GM19099 (cell line): ENCODE measurements around the gene MSL3B.

Experiments used
- POLR2A ChIP-seq: IDR thresholded peaks from 3 replicates; pipeline ENCODE4 v1.6.1; 2011; ENCODE audit warnings: low read depth; ENCODE audit not compliant: insufficient read length; ENCODE audit errors: extremely low read depth

Gene MSL3B

DNA sequence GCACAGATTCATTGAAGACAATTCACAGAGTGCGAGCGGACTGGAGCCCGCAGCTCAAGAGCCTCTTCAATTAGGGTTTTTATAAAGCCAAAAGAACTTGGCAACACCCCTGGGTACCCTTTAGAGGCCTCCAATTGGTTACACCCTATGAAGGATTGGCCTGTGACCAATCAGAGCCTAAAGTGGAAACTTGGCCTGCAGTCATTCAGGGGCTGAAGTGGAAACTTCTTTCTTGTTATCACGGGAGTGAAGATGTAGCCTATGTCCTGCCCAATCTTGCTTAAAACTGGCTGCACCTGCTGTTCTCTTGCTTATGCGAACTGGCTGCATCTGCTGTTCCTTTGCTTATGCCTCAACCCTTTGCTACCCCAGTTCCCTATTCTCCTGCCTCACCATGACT lies 12.0 kb downstream of the MSL3B start:
- TF ChIP-seq POLR2A: no peak

DNA sequence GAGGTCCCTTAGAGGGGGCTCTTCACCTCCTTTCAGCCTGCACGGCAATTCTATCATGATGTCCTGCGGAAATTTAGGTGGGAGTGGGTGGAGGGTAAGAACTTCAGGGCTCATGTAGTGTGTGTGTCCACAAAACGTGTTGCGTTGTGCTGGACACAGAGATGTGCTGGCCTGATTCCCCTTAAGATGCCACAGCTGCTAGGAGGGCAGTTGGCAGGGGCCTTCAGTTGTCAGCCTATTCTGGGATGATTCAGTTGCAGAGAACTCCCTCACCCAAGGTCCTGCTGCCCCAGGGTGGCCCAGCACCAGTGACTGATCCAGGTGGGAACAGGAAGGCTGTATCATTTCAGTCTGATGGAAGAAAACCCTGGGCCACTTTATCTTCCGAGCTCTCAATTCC lies 12.8 kb downstream of the MSL3B start:
- no peak for TF ChIP-seq POLR2A

DNA sequence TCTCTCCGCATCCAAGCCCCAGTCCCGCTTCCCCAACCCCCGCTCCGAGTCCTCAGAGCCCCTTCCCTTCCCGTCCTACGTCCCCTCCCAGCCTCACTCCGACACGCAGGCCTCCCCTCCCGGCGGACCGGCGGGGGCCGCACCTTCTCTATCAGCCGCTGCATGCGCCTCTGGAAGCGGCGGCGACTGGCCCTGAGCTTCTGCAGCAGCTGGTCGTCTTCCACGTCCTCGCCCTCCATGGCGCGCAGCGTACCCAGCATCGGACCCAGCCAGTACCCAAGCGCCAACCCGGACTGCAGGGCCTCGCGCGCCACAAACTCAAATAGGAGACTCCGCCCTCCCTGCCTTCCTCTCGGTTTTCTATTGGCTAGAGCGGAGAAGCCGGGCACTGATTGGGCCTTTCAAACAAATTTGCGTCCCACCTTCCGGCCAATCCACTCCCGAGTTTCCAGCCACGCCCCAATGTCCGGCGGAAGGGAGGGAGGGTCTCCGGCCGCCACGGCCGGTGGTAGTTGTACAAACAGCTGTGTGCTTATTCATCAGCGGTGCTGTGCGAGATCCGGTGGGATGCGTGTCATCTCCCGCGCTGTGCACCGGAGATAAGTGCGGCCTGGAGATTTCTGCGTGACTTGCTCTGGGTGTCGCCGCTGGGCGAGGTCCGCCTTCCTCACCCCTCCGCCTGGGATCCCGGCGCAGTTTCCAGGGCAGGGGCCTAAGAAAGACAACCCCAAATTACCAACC lies 13.8 kb downstream of the MSL3B start, which contains the start of gene HJURP:
Gene HJURP (minus strand): TSS at position 295 of the 741 bp plus-strand sequence. CDS start 35 bp downstream, at position 260.
- peak; percentile 92 for TF ChIP-seq POLR2A

DNA sequence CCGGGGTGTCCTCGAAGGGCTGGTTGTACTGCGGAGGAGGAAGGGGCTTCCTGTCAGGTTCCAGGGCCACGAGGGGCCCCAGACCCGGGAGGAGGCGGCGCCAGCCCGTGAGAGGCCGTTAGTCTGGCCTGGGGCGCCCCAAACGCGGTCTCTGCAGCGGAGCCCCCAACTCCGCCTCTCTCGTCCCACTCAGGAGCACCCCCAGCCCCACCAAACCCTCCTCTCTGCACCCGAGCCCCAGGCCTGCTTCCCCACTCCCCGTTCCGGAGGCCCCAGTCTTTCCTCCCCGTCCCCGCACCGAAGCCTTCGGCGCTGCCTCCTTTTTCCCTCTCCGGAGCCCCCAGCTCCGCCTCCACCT lies 14.3 kb downstream of the MSL3B start:
- TF ChIP-seq POLR2A: no peak

DNA sequence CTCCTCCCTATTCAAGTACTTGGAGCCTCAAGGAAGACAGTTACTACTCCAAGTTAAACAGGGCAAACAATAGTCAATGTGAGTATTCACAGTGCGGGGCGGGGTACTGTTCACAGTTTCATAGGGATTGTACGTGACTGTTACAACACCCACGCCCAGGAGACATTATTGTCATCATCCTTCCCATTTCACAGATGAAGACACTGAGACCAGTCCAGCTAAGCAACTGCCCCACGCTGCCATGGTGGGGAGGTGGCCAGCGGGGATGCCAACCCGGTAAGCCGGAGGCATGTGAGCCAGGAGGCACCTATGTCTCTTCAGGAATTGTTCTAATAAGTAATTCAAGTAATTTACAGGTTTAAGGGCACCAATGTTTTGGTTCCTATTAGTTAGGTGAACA lies 14.8 kb downstream of the MSL3B start:
- TF ChIP-seq POLR2A: no peak

DNA sequence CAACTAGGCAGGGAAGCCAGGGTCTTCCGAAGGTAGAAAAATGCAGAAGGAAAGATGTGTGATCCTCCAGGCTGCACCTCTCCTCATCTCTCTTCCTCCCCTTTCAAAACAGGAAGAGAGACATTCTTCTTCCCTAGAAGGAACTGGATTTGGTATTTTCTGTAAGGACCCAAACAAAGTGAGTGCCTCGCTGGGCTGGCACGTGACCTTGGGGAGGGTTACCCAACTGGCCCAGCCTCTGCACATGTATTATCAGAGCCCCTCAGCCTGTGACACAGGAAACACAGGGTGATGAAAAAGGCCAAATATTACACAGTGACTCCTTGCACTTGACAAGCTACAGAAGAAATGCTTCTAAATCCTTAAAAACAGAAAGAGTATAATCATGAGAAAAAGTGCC lies 16.1 kb downstream of the MSL3B start:
- TF ChIP-seq POLR2A: no peak

DNA sequence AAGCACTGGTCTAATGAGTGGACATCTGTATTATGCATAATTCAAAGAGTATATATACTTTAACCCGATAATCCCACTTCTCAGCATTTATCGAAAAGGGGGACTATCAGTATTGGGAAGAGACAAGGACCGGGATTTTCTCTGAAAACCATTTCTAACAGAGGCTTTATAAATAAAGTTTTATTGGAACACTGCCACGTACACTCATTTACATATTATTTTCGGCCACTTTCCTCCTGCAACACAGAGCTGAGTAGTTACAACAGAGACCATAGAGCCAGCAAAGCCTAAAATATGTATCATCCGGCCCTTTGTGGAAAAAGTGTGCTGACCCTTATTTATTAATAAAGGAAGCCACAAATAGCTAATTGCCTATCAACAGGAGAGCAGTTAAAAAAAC lies 17.0 kb downstream of the MSL3B start:
- no peak for TF ChIP-seq POLR2A

DNA sequence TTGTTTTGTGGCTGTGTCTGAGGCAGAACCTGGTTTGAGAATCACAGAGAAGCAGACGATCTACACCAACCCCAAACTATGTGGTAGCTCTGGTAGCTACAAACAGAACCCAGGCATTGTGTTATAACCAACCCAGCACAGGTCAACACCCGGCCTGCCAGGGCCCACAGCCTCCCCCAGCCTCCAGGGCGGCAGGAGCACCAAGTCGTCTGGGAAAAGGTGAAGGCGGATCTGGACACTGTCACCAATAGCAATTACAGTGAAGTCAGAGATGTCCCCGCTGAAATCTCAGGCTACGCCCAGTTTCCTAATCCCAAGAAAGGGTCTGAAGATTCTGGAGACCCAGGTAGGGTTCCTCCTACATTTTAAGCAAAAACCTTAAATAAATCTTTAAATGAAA lies 17.4 kb downstream of the MSL3B start:
- TF ChIP-seq POLR2A: no peak

DNA sequence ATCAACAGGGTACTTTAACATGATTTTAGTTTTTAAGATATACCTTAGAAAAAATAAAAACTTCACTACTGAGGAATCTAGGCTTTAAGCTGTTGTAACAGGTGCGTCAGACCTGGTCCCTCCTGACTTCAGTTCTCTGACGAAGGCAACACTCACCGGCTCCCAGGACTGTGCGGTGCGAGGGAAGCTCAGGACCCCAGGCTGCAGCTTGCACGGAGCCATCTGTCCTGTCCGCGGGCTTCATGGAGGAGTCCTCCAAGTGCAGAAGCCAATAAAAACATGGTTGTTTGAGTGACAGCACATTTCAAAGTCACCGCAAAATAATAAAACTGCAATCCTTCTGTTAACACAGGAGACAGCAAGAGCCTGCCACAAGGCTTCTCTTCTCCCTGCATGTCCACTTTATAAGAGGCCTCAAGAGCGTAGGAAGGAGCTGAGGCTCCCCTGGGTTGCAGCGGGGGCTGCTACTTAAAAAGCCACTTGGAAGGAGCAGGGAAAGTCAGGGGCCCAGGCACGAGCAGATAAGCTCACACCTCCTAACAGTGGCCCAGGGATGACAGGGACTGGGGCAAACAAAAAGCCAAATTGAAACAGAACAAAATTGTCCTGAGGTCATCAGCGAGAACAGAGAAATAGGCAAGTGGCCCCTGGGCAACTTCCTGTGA lies 18.4 kb downstream of the MSL3B start:
- TF ChIP-seq POLR2A: no peak

DNA sequence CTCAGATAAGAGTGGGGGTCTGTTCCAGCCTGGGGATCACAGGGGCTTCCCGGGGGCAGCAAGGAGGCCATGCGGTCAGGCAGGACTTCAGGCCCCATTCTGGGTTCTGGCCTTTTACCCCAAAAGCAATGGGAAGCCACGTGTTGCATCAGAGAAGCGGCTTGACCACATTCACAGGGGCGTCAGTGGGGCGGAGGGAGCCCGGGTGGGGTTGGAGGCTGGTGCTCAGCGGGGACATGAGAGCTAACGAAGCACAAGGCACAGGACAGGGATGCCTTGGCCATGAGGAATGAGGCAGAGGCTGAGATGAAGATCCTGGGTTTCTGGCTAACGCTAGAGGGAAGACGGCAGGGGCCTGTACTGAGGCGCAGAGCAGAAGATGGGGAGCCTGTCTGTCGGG lies 19.9 kb downstream of the MSL3B start:
- TF ChIP-seq POLR2A: no peak

DNA sequence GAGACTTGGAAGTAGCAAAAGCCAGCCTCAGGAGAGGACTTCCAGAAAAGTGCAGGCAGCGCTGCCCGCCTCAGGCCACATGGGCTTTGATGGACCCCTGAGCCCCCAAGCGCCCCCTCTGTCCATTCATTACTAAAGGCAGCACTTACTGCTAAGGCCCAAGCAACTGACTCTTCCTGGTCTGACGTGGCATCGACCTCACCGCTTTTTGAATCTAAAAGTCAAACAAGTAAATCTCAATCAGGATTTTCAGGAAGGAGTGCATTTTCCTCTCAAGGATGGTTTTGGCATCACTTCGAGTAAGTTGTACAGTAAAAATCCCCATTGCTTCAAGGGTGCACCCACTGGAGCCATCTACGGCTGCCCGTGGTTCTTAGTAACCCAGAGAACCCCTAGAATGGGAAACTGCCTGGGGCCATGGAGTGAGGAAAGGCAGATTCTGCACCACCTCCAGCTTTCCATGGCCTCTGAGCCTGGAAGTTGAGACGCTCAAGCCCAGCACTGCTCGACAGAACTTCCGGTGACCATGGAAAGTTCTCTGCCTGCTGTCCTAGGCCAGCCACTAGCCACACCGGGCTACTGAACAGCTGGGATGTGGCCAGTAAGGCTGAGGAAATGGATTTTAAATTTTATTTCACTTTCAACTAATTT lies 20.8 kb downstream of the MSL3B start:
- TF ChIP-seq POLR2A: no peak

DNA sequence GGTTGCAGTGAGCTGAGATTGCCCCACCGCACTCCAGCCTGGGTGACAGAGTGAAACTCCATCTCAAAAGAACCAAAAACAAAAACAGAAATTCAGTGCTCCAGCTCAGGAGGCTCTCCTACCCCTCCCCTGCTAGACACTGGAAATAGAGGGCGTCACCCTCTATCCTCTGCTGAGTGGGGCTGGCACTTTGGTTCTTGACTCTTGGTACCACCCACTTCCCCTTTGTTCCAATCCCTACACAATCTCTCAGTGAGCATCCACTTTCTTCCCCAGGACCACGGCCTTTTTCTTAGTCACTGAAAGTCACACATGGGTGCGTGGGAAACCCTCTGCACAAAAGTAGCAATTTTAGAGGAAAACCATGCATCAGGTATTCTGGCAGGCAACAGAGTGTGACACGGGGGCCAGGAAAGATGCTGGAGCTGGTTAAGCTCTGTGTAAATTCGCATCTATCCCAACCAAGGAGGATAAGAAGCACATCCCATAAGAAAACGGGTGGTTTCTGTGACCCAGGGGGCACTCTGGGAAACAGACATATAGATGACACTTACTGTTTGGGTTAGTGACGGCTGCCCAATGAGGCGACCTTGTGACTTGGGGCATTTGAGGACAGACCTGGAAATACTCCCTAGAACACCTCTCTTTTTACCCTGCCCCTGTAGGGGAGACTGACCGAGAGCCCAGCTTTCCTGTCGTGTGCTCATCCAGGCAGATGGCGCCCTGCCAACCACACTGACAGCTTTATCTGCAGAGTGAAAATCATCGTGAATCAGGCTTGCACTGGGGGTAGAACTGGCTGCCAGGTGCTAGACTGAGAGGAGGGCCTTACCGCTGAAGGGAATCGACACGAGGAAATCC lies 21.6 kb downstream of the MSL3B start:
- no peak for TF ChIP-seq POLR2A

DNA sequence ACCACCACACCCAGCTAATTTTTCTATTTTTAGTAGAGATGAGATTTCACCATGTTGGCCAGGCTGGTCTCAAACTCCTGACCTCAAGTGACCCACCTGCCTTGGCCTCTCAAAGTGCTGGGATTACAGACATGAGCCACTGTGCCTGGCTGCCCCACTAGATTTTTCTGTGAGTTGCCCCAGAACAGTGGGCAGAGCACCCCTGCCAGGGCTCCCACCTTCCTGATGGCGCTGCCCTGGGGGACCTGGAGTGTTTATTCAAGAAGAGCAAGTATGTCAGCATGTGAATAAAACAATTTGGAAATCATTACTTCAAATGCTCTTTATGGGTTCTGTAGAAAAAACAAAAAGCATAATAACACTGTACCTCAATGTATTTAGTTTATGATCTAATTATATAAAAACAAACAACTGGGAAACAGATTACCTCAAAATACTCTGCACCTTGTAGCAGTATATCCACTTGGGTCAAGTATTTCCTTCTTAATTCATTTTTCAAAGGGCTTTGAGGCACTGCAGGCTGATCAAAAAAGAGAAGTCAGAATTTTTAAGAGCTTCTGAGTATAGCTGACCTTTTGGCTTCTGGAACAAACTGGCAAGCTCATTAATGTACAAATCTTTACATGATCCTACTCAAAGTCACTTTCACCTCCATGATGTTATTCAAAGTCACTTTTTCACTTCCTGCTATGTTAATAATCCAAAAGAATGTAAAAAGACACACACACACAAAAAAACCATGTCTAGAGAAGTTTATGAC lies 22.7 kb downstream of the MSL3B start:
- TF ChIP-seq POLR2A: no peak

DNA sequence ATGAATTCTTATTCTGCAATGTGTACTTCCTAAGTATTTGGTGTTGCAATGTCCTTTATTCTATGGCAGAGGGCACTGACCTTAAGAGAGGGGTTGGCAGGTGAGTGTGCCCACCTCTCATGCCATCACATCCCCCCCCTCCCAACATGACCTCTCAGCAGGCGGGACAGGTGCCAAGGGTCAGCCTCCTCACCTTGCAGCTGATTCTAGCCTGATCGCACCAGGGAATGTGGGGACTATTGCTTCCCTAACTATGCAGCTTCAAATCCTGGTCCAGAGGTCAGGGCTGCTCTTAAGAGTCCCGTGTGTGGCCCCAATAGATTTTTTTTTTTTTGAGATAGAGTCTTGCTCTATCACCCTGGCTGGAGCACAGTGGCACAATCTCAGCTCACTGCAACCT lies 23.4 kb downstream of the MSL3B start:
- no peak for TF ChIP-seq POLR2A

DNA sequence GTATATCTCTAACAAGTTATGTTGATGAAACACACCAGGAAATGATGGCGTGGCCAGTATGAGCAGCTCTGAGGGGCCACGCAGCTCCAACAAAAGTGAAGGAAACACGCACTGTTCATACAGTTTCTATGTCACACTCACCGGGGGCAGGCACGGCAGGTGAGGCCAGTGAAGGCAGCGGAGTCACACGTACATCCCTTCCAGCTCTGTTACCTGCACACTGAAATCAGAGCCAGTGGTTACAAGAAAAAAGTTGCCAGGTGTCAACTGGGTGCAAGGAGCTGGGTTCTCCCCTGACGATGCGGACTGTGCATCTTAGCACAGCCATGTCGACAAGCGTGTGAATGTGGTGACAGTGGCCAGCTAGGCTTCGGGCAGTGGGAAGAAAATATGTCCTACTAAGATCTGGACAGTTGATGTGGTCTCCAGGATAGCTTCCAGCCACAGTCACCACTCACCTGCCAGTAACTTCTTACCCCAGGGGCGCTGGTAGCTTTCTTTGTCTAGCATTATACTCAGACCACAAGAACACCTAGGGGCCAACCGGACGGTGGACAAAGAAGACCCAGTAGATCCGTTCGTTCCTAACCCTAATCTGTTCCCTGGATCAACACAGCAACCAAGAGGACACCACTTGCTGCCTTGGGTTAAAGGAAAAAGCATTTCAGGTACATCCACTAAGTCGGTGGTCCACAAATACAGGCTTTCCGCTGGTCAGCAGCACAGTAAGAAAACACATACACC lies 23.9 kb downstream of the MSL3B start:
- TF ChIP-seq POLR2A: no peak

DNA sequence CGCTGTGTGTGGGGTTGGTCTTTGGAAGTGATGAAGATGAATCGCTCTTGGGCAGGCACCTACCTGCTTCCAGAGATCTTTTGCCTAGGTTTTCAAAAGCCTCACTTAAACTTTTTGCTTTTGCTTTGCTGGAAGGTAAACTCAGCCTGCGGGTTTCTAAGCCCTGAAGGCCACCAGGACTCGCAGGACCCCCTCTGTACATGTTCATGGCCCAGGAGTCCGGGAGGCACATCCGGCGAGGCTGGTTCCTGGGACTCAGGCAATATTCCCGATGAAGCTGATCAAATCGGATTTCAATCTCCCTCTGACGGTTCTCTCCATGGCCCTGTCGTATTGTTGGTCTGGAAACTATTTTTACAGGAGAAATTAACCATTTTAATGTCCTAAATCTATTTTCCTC lies 27.0 kb downstream of the MSL3B start:
- TF ChIP-seq POLR2A: no peak
